Neural cell (in vitro differentiated cells): ENCODE measurements around the gene MLC1. TPM values are rescaled to one million over a fixed set of nuclear protein-coding genes. Genes with fewer than 3 reads are reported as not detected.

ENCODE experiments used
- H2AFZ ChIP-seq: fragments of 200-600, 300-800 bp; sonication (generic), shearing (Covaris generic); 2 replicates; pipeline ENCODE4 v1.6.0; 2014; ENCODE audit warnings: low read depth, mild to moderate bottlenecking, antibody characterized with exemption, low read length, moderate library complexity
- H3F3A ChIP-seq: fragments of 200-600 bp; shearing (Covaris generic); 2 replicates; pipeline ENCODE4 v1.6.1; 2016; ENCODE audit warnings: mild to moderate bottlenecking, moderate library complexity, mixed read lengths, antibody characterized with exemption, low read length; ENCODE audit not compliant: insufficient read depth, poor library complexity, severe bottlenecking
- H3K27ac ChIP-seq: fragments of 200-600, 300-800 bp; sonication (generic), shearing (Covaris generic); 2 replicates; pipeline ENCODE4 v1.5.1; 2014; ENCODE audit warnings: mild to moderate bottlenecking, low read length, moderate library complexity
- H3K27me3 ChIP-seq: fragments of 300-800, 200-600 bp; sonication (generic), shearing (Covaris generic); 2 replicates; pipeline ENCODE4 v1.6.0; 2014; ENCODE audit warnings: mild to moderate bottlenecking, low read depth, low read length, moderate library complexity; ENCODE audit not compliant: insufficient read depth
- H3K36me3 ChIP-seq: fragments of 300-800, 200-600 bp; sonication (generic), shearing (Covaris generic); 2 replicates; pipeline ENCODE4 v1.5.1; 2014; ENCODE audit warnings: mild to moderate bottlenecking, antibody characterized with exemption, low read length, moderate library complexity; ENCODE audit not compliant: insufficient read depth
- H3K4me2 ChIP-seq: fragments of 300-800, 200-600 bp; sonication (generic), shearing (Covaris generic); 2 replicates; pipeline ENCODE4 v1.6.0; 2014; ENCODE audit warnings: mild to moderate bottlenecking, low read length
- H3K4me3 ChIP-seq: fragments of 300-800, 200-600 bp; sonication (generic), shearing (Covaris generic); 2 replicates; pipeline ENCODE4 v1.5.1; 2014; ENCODE audit warnings: mild to moderate bottlenecking, low read length, moderate library complexity
- H3K79me2 ChIP-seq: fragments of 200-600 bp; shearing (Covaris generic); replicated peaks from 2 replicates; pipeline ENCODE4 v1.6.0; 2014; ENCODE audit warnings: mild to moderate bottlenecking, low read length, moderate library complexity; ENCODE audit not compliant: insufficient read depth
- H3K9ac ChIP-seq: fragments of 300-800, 200-600 bp; sonication (generic), shearing (Covaris generic); 2 replicates; pipeline ENCODE4 v1.6.1; 2016; ENCODE audit warnings: mild to moderate bottlenecking, low read length, mixed read lengths
- H3K9me2 ChIP-seq: fragments of 200-600 bp; shearing (Covaris generic); 2 replicates; pipeline ENCODE4 v1.6.1; 2016; ENCODE audit warnings: mild to moderate bottlenecking, low read length, mixed read lengths; ENCODE audit not compliant: insufficient read depth
- H3K9me3 ChIP-seq: fragments of 200-600, 300-800 bp; sonication (generic), shearing (Covaris generic); 2 replicates; pipeline ENCODE4 v1.6.1; 2016; ENCODE audit warnings: mild to moderate bottlenecking, mixed run types, low read length, moderate library complexity, mixed read lengths
- H4K20me1 ChIP-seq: fragments of 200-600 bp; shearing (Covaris generic); 2 replicates; pipeline ENCODE4 v1.6.1; 2016; ENCODE audit warnings: mild to moderate bottlenecking, mixed run types; ENCODE audit not compliant: insufficient read depth
- EP300 ChIP-seq: fragments of 450-650 bp; conservative IDR thresholded peaks from 2 replicates; pipeline ENCODE4 v1.6.1; 2014; ENCODE audit warnings: antibody characterized with exemption, mild to moderate bottlenecking, moderate library complexity; ENCODE audit not compliant: poor library complexity, severe bottlenecking
- EZH2 ChIP-seq: fragments of 200-600, 300-800 bp; shearing (Covaris generic), sonication (generic); IDR thresholded peaks from 2 replicates; pipeline ENCODE4 v1.6.1; 2014; ENCODE audit warnings: antibody characterized with exemption, low read length, borderline replicate concordance, mild to moderate bottlenecking; ENCODE audit not compliant: insufficient read depth, poor library complexity, severe bottlenecking
- MXI1 ChIP-seq: fragments of 450-650 bp; conservative IDR thresholded peaks from 2 replicates; pipeline ENCODE4 v1.6.1; 2014; ENCODE audit warnings: antibody characterized with exemption, mild to moderate bottlenecking; ENCODE audit not compliant: poor library complexity, severe bottlenecking
- POLR2AphosphoS5 ChIP-seq: IDR thresholded peaks from 2 replicates; pipeline ENCODE4 v1.6.1; 2012
- RAD21 ChIP-seq: fragments of 450-650 bp; conservative IDR thresholded peaks from 2 replicates; pipeline ENCODE4 v1.6.1; 2014; ENCODE audit warnings: antibody characterized with exemption, mild to moderate bottlenecking, moderate library complexity
- SMC3 ChIP-seq: fragments of 450-650 bp; conservative IDR thresholded peaks from 2 replicates; pipeline ENCODE4 v1.6.1; 2014; ENCODE audit warnings: antibody characterized with exemption, mild to moderate bottlenecking, moderate library complexity; ENCODE audit not compliant: poor library complexity
- TAF1 ChIP-seq: IDR thresholded peaks from 2 replicates; pipeline ENCODE4 v1.6.1; 2012; ENCODE audit warnings: low read depth
- polyA minus RNA-seq: library from RNA; depleted of rRNA, polyadenylated mRNA; stranded (reverse); fragments of >200 nt; gene quantifications from 2 replicates; pipeline ENCODE4 v1.2.3, GENCODE V29; 2014
- polyA plus RNA-seq: library from polyadenylated mRNA; depleted of rRNA; stranded (reverse); fragments of >200 nt; gene quantifications from 2 replicates; pipeline ENCODE4 v1.2.3, GENCODE V29; 2014
- TF ChIP-seq, protein P1 (sequence below): fragments of 450-650 bp; IDR thresholded peaks from 2 replicates; pipeline ENCODE4 v1.5.1; 2014; ENCODE audit warnings: antibody characterized with exemption, mild to moderate bottlenecking, moderate library complexity; ENCODE audit not compliant: poor library complexity, severe bottlenecking
- TF ChIP-seq, protein P2 (sequence below): IDR thresholded peaks from 2 replicates; pipeline ENCODE4 v1.6.1; 2012; ENCODE audit warnings: borderline replicate concordance

Gene MLC1
- polyA plus RNA-seq: not detected in 2 replicates
- polyA minus RNA-seq: 0.69 TPM in 1 of 2 replicates, not detected in the other

DNA sequence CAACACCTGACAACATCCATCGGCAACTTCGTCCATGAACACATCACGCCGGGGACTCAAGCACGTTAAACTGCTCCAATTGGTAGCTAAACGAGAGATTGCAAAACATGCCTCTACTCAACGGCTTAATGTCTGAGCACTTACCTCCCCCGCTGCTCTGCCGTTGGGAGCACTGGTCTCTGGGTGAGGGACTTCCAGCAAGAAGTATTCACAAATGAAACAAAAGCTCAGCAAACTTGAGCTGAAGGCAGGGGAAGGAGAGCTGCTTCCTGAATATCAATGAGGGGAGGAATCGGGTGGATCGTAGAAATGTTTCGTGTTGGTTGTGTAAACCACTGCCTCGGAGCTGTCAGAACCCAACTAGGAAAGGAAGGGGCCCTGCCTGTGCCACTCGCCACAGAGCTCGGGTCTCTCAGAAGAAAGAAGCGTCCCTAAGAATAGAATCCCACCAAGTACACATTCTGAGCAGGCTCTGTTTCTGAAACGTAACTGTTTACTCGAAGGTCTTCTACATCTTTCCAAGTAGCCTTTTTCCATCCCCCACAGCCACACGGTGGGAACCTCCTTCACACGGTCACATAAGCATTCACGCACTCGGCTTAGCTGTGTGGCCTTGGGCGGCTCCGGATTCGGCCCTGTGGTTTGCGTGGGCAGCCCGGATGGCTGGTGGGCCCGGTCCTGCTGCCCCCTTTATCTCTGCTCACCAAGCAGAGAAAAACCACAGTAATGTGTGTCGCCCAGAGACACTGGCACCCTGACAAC, at the start of gene MLC1:
MLC1 (minus strand) TSS at position 216 of the 762 bp plus-strand sequence. CDS start 524 bp downstream, outside the sequence.
- H3K4me2 ChIP-seq: no peak within 1 kb of the TSS
- no peaks in the 10 kb centered on the region for H4K20me1 ChIP-seq
- H2AFZ ChIP-seq: no peak within 1 kb of the TSS
- no peak within 1 kb of the TSS for H3K9ac ChIP-seq
- H3K27ac ChIP-seq: no peak within 1 kb of the TSS
- H3K9me2 ChIP-seq: no peaks in the 10 kb centered on the region
- H3K36me3 ChIP-seq: no peaks in the 10 kb centered on the region
- H3K9me3 ChIP-seq: no peaks in the 10 kb centered on the region
- no peak within 1 kb of the TSS for H3K4me3 ChIP-seq
- TF ChIP-seq RAD21: no peak
- TF ChIP-seq, protein P1, sequence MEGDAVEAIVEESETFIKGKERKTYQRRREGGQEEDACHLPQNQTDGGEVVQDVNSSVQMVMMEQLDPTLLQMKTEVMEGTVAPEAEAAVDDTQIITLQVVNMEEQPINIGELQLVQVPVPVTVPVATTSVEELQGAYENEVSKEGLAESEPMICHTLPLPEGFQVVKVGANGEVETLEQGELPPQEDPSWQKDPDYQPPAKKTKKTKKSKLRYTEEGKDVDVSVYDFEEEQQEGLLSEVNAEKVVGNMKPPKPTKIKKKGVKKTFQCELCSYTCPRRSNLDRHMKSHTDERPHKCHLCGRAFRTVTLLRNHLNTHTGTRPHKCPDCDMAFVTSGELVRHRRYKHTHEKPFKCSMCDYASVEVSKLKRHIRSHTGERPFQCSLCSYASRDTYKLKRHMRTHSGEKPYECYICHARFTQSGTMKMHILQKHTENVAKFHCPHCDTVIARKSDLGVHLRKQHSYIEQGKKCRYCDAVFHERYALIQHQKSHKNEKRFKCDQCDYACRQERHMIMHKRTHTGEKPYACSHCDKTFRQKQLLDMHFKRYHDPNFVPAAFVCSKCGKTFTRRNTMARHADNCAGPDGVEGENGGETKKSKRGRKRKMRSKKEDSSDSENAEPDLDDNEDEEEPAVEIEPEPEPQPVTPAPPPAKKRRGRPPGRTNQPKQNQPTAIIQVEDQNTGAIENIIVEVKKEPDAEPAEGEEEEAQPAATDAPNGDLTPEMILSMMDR: no peak
- TF ChIP-seq POLR2AphosphoS5: no peak
- no peak for TF ChIP-seq EZH2
- TF ChIP-seq MXI1: no peak
- TF ChIP-seq TAF1: no peak
- TF ChIP-seq, protein P2, sequence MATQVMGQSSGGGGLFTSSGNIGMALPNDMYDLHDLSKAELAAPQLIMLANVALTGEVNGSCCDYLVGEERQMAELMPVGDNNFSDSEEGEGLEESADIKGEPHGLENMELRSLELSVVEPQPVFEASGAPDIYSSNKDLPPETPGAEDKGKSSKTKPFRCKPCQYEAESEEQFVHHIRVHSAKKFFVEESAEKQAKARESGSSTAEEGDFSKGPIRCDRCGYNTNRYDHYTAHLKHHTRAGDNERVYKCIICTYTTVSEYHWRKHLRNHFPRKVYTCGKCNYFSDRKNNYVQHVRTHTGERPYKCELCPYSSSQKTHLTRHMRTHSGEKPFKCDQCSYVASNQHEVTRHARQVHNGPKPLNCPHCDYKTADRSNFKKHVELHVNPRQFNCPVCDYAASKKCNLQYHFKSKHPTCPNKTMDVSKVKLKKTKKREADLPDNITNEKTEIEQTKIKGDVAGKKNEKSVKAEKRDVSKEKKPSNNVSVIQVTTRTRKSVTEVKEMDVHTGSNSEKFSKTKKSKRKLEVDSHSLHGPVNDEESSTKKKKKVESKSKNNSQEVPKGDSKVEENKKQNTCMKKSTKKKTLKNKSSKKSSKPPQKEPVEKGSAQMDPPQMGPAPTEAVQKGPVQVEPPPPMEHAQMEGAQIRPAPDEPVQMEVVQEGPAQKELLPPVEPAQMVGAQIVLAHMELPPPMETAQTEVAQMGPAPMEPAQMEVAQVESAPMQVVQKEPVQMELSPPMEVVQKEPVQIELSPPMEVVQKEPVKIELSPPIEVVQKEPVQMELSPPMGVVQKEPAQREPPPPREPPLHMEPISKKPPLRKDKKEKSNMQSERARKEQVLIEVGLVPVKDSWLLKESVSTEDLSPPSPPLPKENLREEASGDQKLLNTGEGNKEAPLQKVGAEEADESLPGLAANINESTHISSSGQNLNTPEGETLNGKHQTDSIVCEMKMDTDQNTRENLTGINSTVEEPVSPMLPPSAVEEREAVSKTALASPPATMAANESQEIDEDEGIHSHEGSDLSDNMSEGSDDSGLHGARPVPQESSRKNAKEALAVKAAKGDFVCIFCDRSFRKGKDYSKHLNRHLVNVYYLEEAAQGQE: no peak
- TF ChIP-seq SMC3: no peak
- TF ChIP-seq EP300: no peak
- H3K79me2 ChIP-seq: no peaks in the 10 kb centered on the region
- no peaks in the 10 kb centered on the region for H3K27me3 ChIP-seq
- H3F3A ChIP-seq: no peaks in the 10 kb centered on the region

DNA sequence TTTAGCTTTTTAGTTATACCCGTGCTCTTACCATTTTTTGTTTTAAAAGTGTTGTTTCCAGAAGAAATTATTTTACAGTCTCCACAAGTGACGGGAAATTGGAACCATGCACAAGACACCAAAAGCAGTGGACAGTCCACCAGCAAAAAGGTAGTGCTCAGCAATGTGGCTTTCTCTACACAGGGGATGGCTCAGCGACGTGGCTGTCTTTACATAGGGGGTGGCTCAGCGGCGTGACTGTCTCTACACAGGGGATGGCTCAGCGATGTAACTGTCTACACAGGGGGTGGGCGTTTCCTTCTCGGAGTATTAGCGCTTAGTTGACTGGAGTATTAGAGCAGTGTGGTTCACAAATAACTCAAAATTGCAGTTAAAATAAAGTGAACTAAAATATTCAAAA, 49.3 kb upstream of the MLC1 start:
- H3K27ac ChIP-seq: no peak overlapping the region
- H3K9ac ChIP-seq: no peak overlapping the region
- no peak overlapping the region for H2AFZ ChIP-seq
- H3K27me3 ChIP-seq: no peaks in the 10 kb centered on the region
- no peaks in the 10 kb centered on the region for H3K9me2 ChIP-seq
- H3K9me3 ChIP-seq: no peaks in the 10 kb centered on the region
- no peak overlapping the region for H3K4me2 ChIP-seq
- no peaks in the 10 kb centered on the region for H3K79me2 ChIP-seq
- no peak for TF ChIP-seq EP300
- TF ChIP-seq RAD21: no peak
- no peak for TF ChIP-seq EZH2
- TF ChIP-seq SMC3: no peak
- no peak for TF ChIP-seq TAF1
- TF ChIP-seq, protein P2: no peak
- no peak for TF ChIP-seq POLR2AphosphoS5
- TF ChIP-seq, protein P1: no peak
- no peak for TF ChIP-seq MXI1
- H3K4me3 ChIP-seq: no peak overlapping the region
- no peaks in the 10 kb centered on the region for H3K36me3 ChIP-seq
- no peaks in the 10 kb centered on the region for H3F3A ChIP-seq
- no peaks in the 10 kb centered on the region for H4K20me1 ChIP-seq
